Calu3 (cell line): ENCODE measurements around the gene ATF7. TPM values are rescaled to one million over a fixed set of nuclear protein-coding genes. Genes with fewer than 3 reads are reported as not detected.

ENCODE experiments used
- BruUV-seq: library from RNA; stranded (reverse); fragments of 400-500 nt; replicated peaks from 2 replicates; lab custom pipeline; 2021; lab: Mats Ljungman, UMichigan
- CTCF ChIA-PET: fragments of 300-600 bp; sonication (Branson Sonifier 250); formaldehyde crosslinking; loops from one replicate; lab custom pipeline; 2022; ENCODE audit warnings: antibody characterized with exemption; lab: Charles Lee
- DNase-seq: peaks from one replicate; pipeline ENCODE4 v3.0.0; 2022
- H3K27ac Mint-ChIP-seq: one replicate; pipeline ENCODE4 v1.8.0; 2022; ENCODE audit warnings: mixed read lengths; ENCODE audit not compliant: unreplicated experiment
- H3K27me3 Mint-ChIP-seq: one replicate; pipeline ENCODE4 v1.8.0; 2022; ENCODE audit warnings: mixed read lengths; ENCODE audit not compliant: unreplicated experiment
- H3K36me3 Mint-ChIP-seq: one replicate; pipeline ENCODE4 v1.8.0; 2022; ENCODE audit warnings: mild to moderate bottlenecking, moderate library complexity, mixed read lengths; ENCODE audit not compliant: insufficient read depth, unreplicated experiment
- H3K4me1 Mint-ChIP-seq: one replicate; pipeline ENCODE4 v1.8.0; 2022; ENCODE audit warnings: mild to moderate bottlenecking, low read depth, mixed read lengths; ENCODE audit not compliant: unreplicated experiment
- H3K4me3 Mint-ChIP-seq: one replicate; pipeline ENCODE4 v1.8.0; 2022; ENCODE audit warnings: mild to moderate bottlenecking, low read depth, moderate library complexity, mixed read lengths; ENCODE audit not compliant: unreplicated experiment
- H3K9me3 Mint-ChIP-seq: one replicate; pipeline ENCODE4 v1.8.0; 2022; ENCODE audit warnings: low read depth, mixed read lengths; ENCODE audit not compliant: unreplicated experiment
- intact Hi-C: fragments of 100-400 bp; cut with micrococcal nuclease; formaldehyde crosslinking; loops from one replicate; pipeline ENCODE4 v1.10.0; 2022; ENCODE audit not compliant: unreplicated experiment
- total RNA-seq: library from RNA; stranded (reverse); gene quantifications from 2 replicates; pipeline ENCODE4 v1.2.3, GENCODE V29; 2022
- TF ChIP-seq, protein P1 (sequence below): fragments of 200-600 bp; IDR thresholded peaks from one replicate; pipeline ENCODE4 v1.8.0; 2022; ENCODE audit warnings: antibody characterized with exemption; ENCODE audit not compliant: unreplicated experiment

Gene ATF7
- total RNA-seq, 1 experiment from 2014 or later, result 18.0 TPM

GRCh38 chr12:53627919-53628318 lies 1.7 kb upstream of the ATF7 start:
- TF ChIP-seq, protein P1, sequence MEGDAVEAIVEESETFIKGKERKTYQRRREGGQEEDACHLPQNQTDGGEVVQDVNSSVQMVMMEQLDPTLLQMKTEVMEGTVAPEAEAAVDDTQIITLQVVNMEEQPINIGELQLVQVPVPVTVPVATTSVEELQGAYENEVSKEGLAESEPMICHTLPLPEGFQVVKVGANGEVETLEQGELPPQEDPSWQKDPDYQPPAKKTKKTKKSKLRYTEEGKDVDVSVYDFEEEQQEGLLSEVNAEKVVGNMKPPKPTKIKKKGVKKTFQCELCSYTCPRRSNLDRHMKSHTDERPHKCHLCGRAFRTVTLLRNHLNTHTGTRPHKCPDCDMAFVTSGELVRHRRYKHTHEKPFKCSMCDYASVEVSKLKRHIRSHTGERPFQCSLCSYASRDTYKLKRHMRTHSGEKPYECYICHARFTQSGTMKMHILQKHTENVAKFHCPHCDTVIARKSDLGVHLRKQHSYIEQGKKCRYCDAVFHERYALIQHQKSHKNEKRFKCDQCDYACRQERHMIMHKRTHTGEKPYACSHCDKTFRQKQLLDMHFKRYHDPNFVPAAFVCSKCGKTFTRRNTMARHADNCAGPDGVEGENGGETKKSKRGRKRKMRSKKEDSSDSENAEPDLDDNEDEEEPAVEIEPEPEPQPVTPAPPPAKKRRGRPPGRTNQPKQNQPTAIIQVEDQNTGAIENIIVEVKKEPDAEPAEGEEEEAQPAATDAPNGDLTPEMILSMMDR, result no peak
- Mint-ChIP-seq H3K4me3 (no peak overlapping the region), H3K9me3 (no peaks in the 10 kb centered on the region), H3K27ac (no peak overlapping the region), H3K27me3 (no peaks in the 10 kb centered on the region), H3K4me1 (peaks cover 16% of the 10 kb centered on the region), H3K36me3 (peaks cover 18% of the 10 kb centered on the region)
- CTCF ChIA-PET, result no interaction called here
- no TSS peak for BruUV-seq
- DNase-seq, result no peak
- intact Hi-C loops, result loop anchor here (10.0 kb wide), 1 partner anchor 47 kb away; the partner anchor contains the start of gene ATP5MC2

DNA sequence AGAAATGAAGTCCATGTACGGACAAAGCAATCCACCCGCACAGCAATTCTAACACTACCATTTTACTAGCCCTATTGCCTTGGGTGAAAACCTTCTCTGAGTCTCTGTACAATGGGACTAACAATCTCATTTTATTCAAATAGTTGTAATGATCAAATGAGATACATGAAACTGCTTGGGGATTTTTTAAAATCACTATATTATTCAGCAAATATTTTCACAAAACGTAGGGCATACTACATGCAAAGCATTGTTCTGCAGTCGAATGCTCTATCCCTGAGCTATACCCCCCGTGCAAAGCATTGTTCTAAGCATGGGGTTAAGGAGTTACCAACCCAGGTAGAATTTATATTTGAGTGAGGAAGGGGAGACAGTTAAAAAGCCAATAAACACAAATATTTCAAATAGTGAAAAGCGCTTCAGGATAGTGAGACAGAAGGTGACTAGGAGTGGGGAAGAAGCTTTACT lies 554 bp upstream of the ATF7 start:
- CTCF ChIA-PET, result interaction anchor here (0.9 to 1.5 kb wide), 3 partner anchors 49 to 83 kb away, joined by 3 to 6 read pairs (median 4); partner anchors contain the start of gene ATP5MC2
- Mint-ChIP-seq H3K4me1 (peaks cover 16% of the 10 kb centered on the region), H3K9me3 (no peaks in the 10 kb centered on the region), H3K4me3 (peak overlapping the region; percentile 84), H3K27me3 (no peaks in the 10 kb centered on the region), H3K27ac (peak overlapping the region; percentile 83), H3K36me3 (peaks cover 18% of the 10 kb centered on the region)
- TF ChIP-seq, protein P1, result no peak
- BruUV-seq, result no TSS peak
- intact Hi-C loops, result loop anchor here (10.0 kb wide), 1 partner anchor 48 kb away; the partner anchor contains the start of gene ATP5MC2
- no peak for DNase-seq

DNA sequence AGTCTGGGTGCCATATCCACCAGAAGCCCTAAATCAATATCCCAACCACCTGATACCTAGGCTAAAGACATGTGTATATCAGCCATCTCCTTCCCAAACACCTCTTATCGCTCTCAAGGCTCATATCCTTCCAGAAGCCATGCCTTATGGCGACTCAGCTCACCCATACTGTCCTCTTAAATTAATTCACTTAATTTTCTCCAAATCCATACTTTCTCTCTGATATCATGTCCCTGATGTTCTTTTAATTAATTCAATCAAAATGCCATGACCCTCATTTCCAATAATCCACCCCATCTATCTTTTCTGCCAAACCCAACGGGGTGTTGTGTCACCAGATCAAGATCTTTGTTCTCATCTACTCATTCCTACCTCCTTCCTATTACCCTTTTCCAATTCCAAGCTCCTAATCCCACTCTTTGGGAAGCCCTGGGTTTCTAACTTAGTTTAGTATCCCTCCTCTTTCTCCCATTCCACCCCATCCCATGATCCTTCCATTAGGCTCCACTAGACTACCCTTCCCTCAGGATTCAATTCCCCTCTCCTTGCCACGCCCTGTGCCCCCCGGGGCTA lies 723 bp downstream of the ATF7 start:
- peak overlapping the region; percentile 84 for H3K4me3 Mint-ChIP-seq
- H3K27ac Mint-ChIP-seq, result peak overlapping the region; percentile 83
- H3K4me1 Mint-ChIP-seq, result peaks cover 16% of the 10 kb centered on the region
- H3K36me3 Mint-ChIP-seq, result peaks cover 18% of the 10 kb centered on the region
- CTCF ChIA-PET, result interaction anchor here (0.5 to 1.5 kb wide), 6 partner anchors 12 to 132 kb away, joined by 3 to 8 read pairs (median 4); partner anchors contain the start of gene ATP5MC2
- DNase-seq, result no peak
- H3K27me3 Mint-ChIP-seq, result no peaks in the 10 kb centered on the region
- intact Hi-C loops, result loop anchor here (10.0 kb wide), 1 partner anchor 49 kb away; the partner anchor contains the start of gene ATP5MC2
- no peaks in the 10 kb centered on the region for H3K9me3 Mint-ChIP-seq
- BruUV-seq, result no TSS peak
- TF ChIP-seq, protein P1, result no peak

DNA sequence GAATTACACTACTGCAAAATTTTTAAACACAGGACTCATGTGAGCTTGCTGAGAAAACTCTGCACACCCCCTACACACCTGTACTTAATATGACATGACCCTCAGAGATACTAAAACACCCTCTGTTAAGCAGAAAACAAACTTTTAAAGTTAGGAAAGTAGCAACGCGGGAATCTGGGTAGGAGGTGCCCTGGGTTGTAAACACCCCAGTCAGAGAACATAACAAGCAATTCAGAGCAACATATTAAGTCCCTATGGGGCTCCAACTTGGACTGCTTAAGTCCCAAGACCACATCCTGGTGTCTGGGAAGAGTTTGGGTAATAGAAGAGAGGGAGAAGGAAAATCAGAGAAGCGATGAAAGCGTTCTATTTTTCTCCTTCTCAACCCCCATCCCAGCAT lies 1.2 kb downstream of the ATF7 start:
- CTCF ChIA-PET, result interaction anchor here (1.5 kb wide), 1 partner anchor 51 kb away, joined by 4 read pairs; the partner anchor contains the start of gene ATP5MC2
- Mint-ChIP-seq H3K4me1 (peaks cover 16% of the 10 kb centered on the region), H3K36me3 (peaks cover 18% of the 10 kb centered on the region), H3K4me3 (peak overlapping the region; percentile 84), H3K27ac (peak overlapping the region; percentile 83), H3K27me3 (no peaks in the 10 kb centered on the region), H3K9me3 (no peaks in the 10 kb centered on the region)
- intact Hi-C loops, result loop anchor here (10.0 kb wide), 1 partner anchor 50 kb away; the partner anchor contains the start of gene ATP5MC2
- TF ChIP-seq, protein P1, result no peak
- no TSS peak for BruUV-seq
- DNase-seq, result no peak
